ENCODE measurements around the gene SORCS2.
"Not testable (repeated sequence)": the region's sequence is repeated elsewhere in the genome, so short reads cannot be mapped to it uniquely, and the experiment has no call there.

The SORCS2 gene

GRCh38 chr4:7569810-7570783 lies 377.8 kb downstream of the SORCS2 start:
- H3K4me1 Mint-ChIP-seq = no peaks in the 10 kb centered on the region
- no peaks in the 10 kb centered on the region for H3K9me3 Mint-ChIP-seq
- no peaks in the 10 kb centered on the region for H3K36me3 Mint-ChIP-seq
- DNase-seq (ENCODE audit: low spot score in 2 of 2) (no peak), ATAC-seq (no peak)
- no peak overlapping the region for H3K4me3 Mint-ChIP-seq
- no peak overlapping the region for H3K27ac Mint-ChIP-seq

GRCh38 chr4:7571001-7571400 lies 378.7 kb downstream of the SORCS2 start:
- ATAC-seq (no peak), DNase-seq (ENCODE audit: low spot score in 2 of 2) (no peak)
- Mint-ChIP-seq H3K4me1 (no peaks in the 10 kb centered on the region), H3K27ac (no peak overlapping the region), H3K36me3 (no peaks in the 10 kb centered on the region), H3K9me3 (peaks cover 5% of the 10 kb centered on the region), H3K4me3 (no peak overlapping the region)

- DNase-seq (ENCODE audit: low spot score in 2 of 2) (no peak), ATAC-seq (no peak)
- H3K36me3 Mint-ChIP-seq = no peaks in the 10 kb centered on the region
- no peak overlapping the region for H3K27ac Mint-ChIP-seq
- peaks cover 10% of the 10 kb centered on the region for H3K9me3 Mint-ChIP-seq
- no peaks in the 10 kb centered on the region for H3K4me1 Mint-ChIP-seq
- H3K4me3 Mint-ChIP-seq = no peak overlapping the region
These were observed 379.4 kb downstream of the SORCS2 start for GRCh38 chr4:7571701-7572100.

- no peak overlapping the region for H3K27ac Mint-ChIP-seq
- ATAC-seq (no peak), DNase-seq (ENCODE audit: low spot score in 2 of 2) (no peak)
- H3K9me3 Mint-ChIP-seq = peaks cover 18% of the 10 kb centered on the region
- no peaks in the 10 kb centered on the region for H3K4me1 Mint-ChIP-seq
- no peak overlapping the region for H3K4me3 Mint-ChIP-seq
- no peaks in the 10 kb centered on the region for H3K36me3 Mint-ChIP-seq
These were observed 380.6 kb downstream of the SORCS2 start for GRCh38 chr4:7572894-7573293.

- no peak overlapping the region for H3K27ac Mint-ChIP-seq
These were observed 381.3 kb downstream of the SORCS2 start for GRCh38 chr4:7573576-7574091.

GRCh38 chr4:7574287-7575014 lies 382.1 kb downstream of the SORCS2 start:
- Mint-ChIP-seq H3K9me3 (peaks cover 20% of the 10 kb centered on the region), H3K36me3 (no peaks in the 10 kb centered on the region), H3K4me1 (no peaks in the 10 kb centered on the region), H3K27ac (no peak overlapping the region), H3K4me3 (no peak overlapping the region)
- ATAC-seq (no peak), DNase-seq (ENCODE audit: low spot score in 2 of 2) (no peak)

More at GRCh38 chr4:7573576-7574091, 381.3 kb downstream of the SORCS2 start:
- Mint-ChIP-seq H3K4me3 (no peak overlapping the region), H3K4me1 (no peaks in the 10 kb centered on the region), H3K9me3 (peaks cover 18% of the 10 kb centered on the region), H3K36me3 (no peaks in the 10 kb centered on the region)
- DNase-seq (ENCODE audit: low spot score in 2 of 2) (no peak), ATAC-seq (no peak)

- Mint-ChIP-seq H3K9me3 (peaks cover 24% of the 10 kb centered on the region), H3K4me1 (no peaks in the 10 kb centered on the region), H3K4me3 (no peak overlapping the region), H3K27ac (no peak overlapping the region), H3K36me3 (no peaks in the 10 kb centered on the region)
- no peak for DNase-seq (ENCODE audit: low spot score in 2 of 2)
- no peak for ATAC-seq
These were observed 383.1 kb downstream of the SORCS2 start for GRCh38 chr4:7575426-7575825.

GRCh38 chr4:7577361-7578039 lies 385.2 kb downstream of the SORCS2 start:
- not testable (repeated sequence) for ATAC-seq; H3K4me1 Mint-ChIP-seq; H3K27ac Mint-ChIP-seq; DNase-seq (ENCODE audit: low spot score in 2 of 2); H3K4me3 Mint-ChIP-seq; H3K36me3 Mint-ChIP-seq
- H3K9me3 Mint-ChIP-seq = peaks cover 26% of the 10 kb centered on the region

GRCh38 chr4:7581477-7581876 lies 389.1 kb downstream of the SORCS2 start:
- Mint-ChIP-seq H3K27ac (no peak overlapping the region), H3K9me3 (peaks cover 17% of the 10 kb centered on the region), H3K4me3 (no peak overlapping the region), H3K36me3 (no peaks in the 10 kb centered on the region), H3K4me1 (no peaks in the 10 kb centered on the region)
- ATAC-seq (no peak), DNase-seq (ENCODE audit: low spot score in 2 of 2) (no peak)

GRCh38 chr4:7582313-7583097 lies 390.2 kb downstream of the SORCS2 start:
- DNase-seq (ENCODE audit: low spot score in 2 of 2) (no peak), ATAC-seq (no peak)
- Mint-ChIP-seq H3K9me3 (peaks cover 8% of the 10 kb centered on the region), H3K4me3 (no peak overlapping the region), H3K36me3 (no peaks in the 10 kb centered on the region), H3K4me1 (no peaks in the 10 kb centered on the region), H3K27ac (no peak overlapping the region)

- Mint-ChIP-seq H3K4me3 (no peak overlapping the region), H3K4me1 (no peaks in the 10 kb centered on the region), H3K36me3 (no peaks in the 10 kb centered on the region), H3K27ac (no peak overlapping the region), H3K9me3 (peaks cover 8% of the 10 kb centered on the region)
- DNase-seq (ENCODE audit: low spot score in 2 of 2) (no peak), ATAC-seq (no peak)
These were observed 391.8 kb downstream of the SORCS2 start for GRCh38 chr4:7584098-7584497.

GRCh38 chr4:7584606-7585159 lies 392.3 kb downstream of the SORCS2 start:
- H3K27ac Mint-ChIP-seq = no peak overlapping the region

GRCh38 chr4:7585768-7586167 lies 393.4 kb downstream of the SORCS2 start:
- no peak overlapping the region for H3K4me3 Mint-ChIP-seq

More at GRCh38 chr4:7584606-7585159, 392.3 kb downstream of the SORCS2 start:
- Mint-ChIP-seq H3K4me1 (no peaks in the 10 kb centered on the region), H3K9me3 (peaks cover 4% of the 10 kb centered on the region), H3K4me3 (no peak overlapping the region), H3K36me3 (no peaks in the 10 kb centered on the region)
- no peak for ATAC-seq
- no peak for DNase-seq (ENCODE audit: low spot score in 2 of 2)

More at GRCh38 chr4:7585768-7586167, 393.4 kb downstream of the SORCS2 start:
- H3K36me3 Mint-ChIP-seq = no peaks in the 10 kb centered on the region
- no peak overlapping the region for H3K27ac Mint-ChIP-seq
- H3K9me3 Mint-ChIP-seq = no peaks in the 10 kb centered on the region
- H3K4me1 Mint-ChIP-seq = no peaks in the 10 kb centered on the region
- ATAC-seq (no peak), DNase-seq (ENCODE audit: low spot score in 2 of 2) (no peak)
